Endometrial microvascular endothelial cells (primary cell): Measurements from ENCODE around the gene E2F1. TPM values are rescaled to one million over a fixed set of nuclear protein-coding genes. Genes with fewer than 3 reads are reported as not detected.

Experiments
- in situ Hi-C: cut with HindIII; loops from 2 replicates; pipeline ENCODE4 v1.10.0; 2017; ENCODE audit warnings: low sequenced_read_pairs, low pct_unique_long_range_greater_than_20kb; ENCODE audit errors: inconsistent ontology term
- total RNA-seq: library from RNA; depleted of rRNA; stranded (reverse); fragments of >200 nt; gene quantifications from one replicate; pipeline ENCODE4 v1.2.3, GENCODE V29; 2015; ENCODE audit errors: inconsistent ontology term

E2F1 gene
- total RNA-seq, 1 donor from 2014 or later = 11.2 TPM

GRCh38 chr20:33675136-33675959, 10.8 kb downstream of the E2F1 start:
- in situ Hi-C loops = no loop called here

- in situ Hi-C loops = no loop called here
These were observed 11.7 kb downstream of the E2F1 start, which contains the start of gene NECAB3 for GRCh38 chr20:33674294-33675135. NECAB3 (minus strand) TSS chr20:33674428; CDS start chr20:33674352, 76 bp downstream.

- in situ Hi-C loops = no loop called here
These were observed 12.5 kb downstream of the E2F1 start for GRCh38 chr20:33673410-33674293.

GRCh38 chr20:33673114-33673409, 13.1 kb downstream of the E2F1 start:
- in situ Hi-C loops = no loop called here

GRCh38 chr20:33672426-33673113, 13.6 kb downstream of the E2F1 start:
- in situ Hi-C loops = no loop called here

GRCh38 chr20:33671573-33672288, 14.5 kb downstream of the E2F1 start:
- in situ Hi-C loops = no loop called here

- in situ Hi-C loops = no loop called here
These were observed 15.3 kb downstream of the E2F1 start for GRCh38 chr20:33670715-33671499.

GRCh38 chr20:33669873-33670640, 16.1 kb downstream of the E2F1 start:
- in situ Hi-C loops = no loop called here

GRCh38 chr20:33669224-33669623, 17.0 kb downstream of the E2F1 start:
- in situ Hi-C loops = no loop called here

GRCh38 chr20:33668466-33669155, 17.6 kb downstream of the E2F1 start:
- in situ Hi-C loops = no loop called here

- in situ Hi-C loops = no loop called here
These were observed 18.3 kb downstream of the E2F1 start for GRCh38 chr20:33667676-33668465.

GRCh38 chr20:33667245-33667675, 18.9 kb downstream of the E2F1 start:
- in situ Hi-C loops = no loop called here

- in situ Hi-C loops = no loop called here
These were observed 19.6 kb downstream of the E2F1 start, which contains the start of gene ACTL10 for GRCh38 chr20:33666293-33667244. ACTL10 (plus strand) TSS chr20:33666943; CDS start chr20:33667498, 555 bp downstream.

- in situ Hi-C loops = no loop called here
These were observed 21.4 kb downstream of the E2F1 start for GRCh38 chr20:33664762-33665144.
